CD4-positive, alpha-beta T cell (primary cell): ENCODE measurements around the gene TIMM17A. TPM values are rescaled to one million over a fixed set of nuclear protein-coding genes. Genes with fewer than 3 reads are reported as not detected.

ENCODE experiments used
- ATAC-seq: fragments of 200-7000 bp; cut with Tn5 transposase; one replicate; pipeline ENCODE4 v1.10.0; 2022; ENCODE audit warnings: mild to moderate bottlenecking; ENCODE audit not compliant: poor library complexity
- CTCF ChIA-PET: fragments of 350-600 bp; sonication (Branson Sonifier 250); formaldehyde crosslinking; loops from one replicate; lab custom pipeline; 2021; ENCODE audit warnings: antibody characterized with exemption, inconsistent platforms; lab: Charles Lee
- POLR2A ChIA-PET: fragments of 350-600 bp; sonication (Branson Sonifier 250); formaldehyde crosslinking; loops from one replicate; lab custom pipeline; 2021; ENCODE audit warnings: antibody characterized with exemption, inconsistent platforms; lab: Charles Lee
- DNase-seq, 14 experiments: peaks; one replicate each; pipeline ENCODE4 v3.0.0-alpha.2; 2013 to 2020; ENCODE audit warnings: mixed read lengths in 2 of 14
- H3K27ac ChIP-seq, 2 donors: one replicate each; pipeline versions ENCODE4 v1.5.1 to v1.7.0; 2013; ENCODE audit warnings: low read length in 2 of 2, low read depth in 1 of 2, mild to moderate bottlenecking in 1 of 2
- H3K27me3 ChIP-seq, 2 experiments: 1 replicate in 1 of 2; 2 replicates in 1 of 2; pipeline versions ENCODE4 v1.6.1 to v1.7.0; 2013; ENCODE audit warnings: low read length in 2 of 2, control low read depth in 1 of 2, mild to moderate bottlenecking in 1 of 2, moderate library complexity in 1 of 2; ENCODE audit not compliant: insufficient read depth in 2 of 2, control insufficient read depth in 1 of 2
- H3K36me3 ChIP-seq: one replicate; pipeline ENCODE4 v1.6.1; 2013; ENCODE audit warnings: low read length, control low read depth; ENCODE audit not compliant: insufficient read depth
- H3K4me1 ChIP-seq: one replicate; pipeline ENCODE4 v1.6.1; 2013; ENCODE audit warnings: low read length, control low read depth; ENCODE audit not compliant: insufficient read depth
- H3K4me3 ChIP-seq: one replicate; pipeline ENCODE4 v1.5.1; 2013; ENCODE audit warnings: mild to moderate bottlenecking, low read length, moderate library complexity
- H3K9me3 ChIP-seq, 2 experiments: 1 replicate in 1 of 2; 2 replicates in 1 of 2; pipeline versions ENCODE4 v1.6.1 to v1.7.0; 2013; ENCODE audit warnings: low read length in 2 of 2, mild to moderate bottlenecking in 2 of 2, control low read depth in 1 of 2, moderate library complexity in 1 of 2; ENCODE audit not compliant: control insufficient read depth in 1 of 2, insufficient read depth in 1 of 2
- H3K27ac Mint-ChIP-seq: one replicate; pipeline ENCODE4 v1.8.0; 2020; ENCODE audit warnings: mixed read lengths
- H3K27me3 Mint-ChIP-seq: one replicate; pipeline ENCODE4 v1.8.0; 2021; ENCODE audit warnings: mixed read lengths
- H3K36me3 Mint-ChIP-seq: one replicate; pipeline ENCODE4 v1.8.0; 2021; ENCODE audit warnings: low read depth, mixed read lengths
- H3K4me1 Mint-ChIP-seq: one replicate; pipeline ENCODE4 v1.8.0; 2021; ENCODE audit warnings: low read depth, mixed read lengths
- H3K4me3 Mint-ChIP-seq: one replicate; pipeline ENCODE4 v1.8.0; 2020; ENCODE audit warnings: mild to moderate bottlenecking, mixed read lengths
- H3K9me3 Mint-ChIP-seq: one replicate; pipeline ENCODE4 v1.8.0; 2020; ENCODE audit warnings: mixed read lengths
- CTCF ChIP-seq: fragments of 200-600 bp; IDR thresholded peaks from one replicate; pipeline ENCODE4 v1.8.0; 2022; ENCODE audit warnings: antibody characterized with exemption, mild to moderate bottlenecking
- intact Hi-C, 2 experiments: fragments of 100-400 bp; cut with DNase I in 1 of 2; cut with micrococcal nuclease in 1 of 2; formaldehyde crosslinking; loops; one replicate each; pipeline versions ENCODE4 v1.15.1 to v1.9.0; 2023 to 2025; cut with DNase I, micrococcal nuclease
- total RNA-seq, 174 experiments: library from RNA in 2 of 174; stranded (reverse) in 2 of 174; gene quantifications; one replicate each; pipeline ENCODE4 v1.2.3 and lab custom pipeline; 2021 to 2026

TIMM17A gene
- total RNA-seq, 2 experiments from 2014 or later: 46.2 to 49.6 TPM

DNA sequence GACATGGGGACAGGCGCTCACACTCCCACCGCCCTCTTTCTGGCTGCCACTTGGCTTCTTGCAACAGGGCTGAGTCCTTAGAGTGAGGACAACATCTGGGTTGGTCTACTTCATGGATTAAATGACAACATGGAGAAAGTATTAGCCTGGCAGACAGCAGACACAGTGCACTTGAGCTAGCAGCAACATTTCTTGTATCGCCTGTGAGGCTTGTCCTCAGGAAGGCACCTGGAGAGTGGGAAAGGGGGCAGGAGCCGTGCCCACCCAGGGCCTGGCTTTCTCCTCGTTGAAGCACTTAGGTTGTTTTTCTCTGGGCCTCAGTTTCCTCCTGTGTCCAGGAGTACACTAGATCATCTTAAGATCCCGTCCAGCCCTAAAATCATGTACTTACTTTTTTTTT lies 58.8 kb downstream of the TIMM17A start:
- Mint-ChIP-seq H3K27ac (no peak overlapping the region), H3K9me3 (no peaks in the 10 kb centered on the region), H3K4me1 (no peaks in the 10 kb centered on the region), H3K36me3 (no peaks in the 10 kb centered on the region), H3K27me3 (peaks cover 21% of the 10 kb centered on the region), H3K4me3 (no peak overlapping the region)
- H3K27ac ChIP-seq: no peak overlapping the region
- no peak for TF ChIP-seq CTCF
- no peak for ATAC-seq
- ChIA-PET POLR2A (no interaction called here), CTCF (no interaction called here)
- no peaks in the 10 kb centered on the region for H3K36me3 ChIP-seq
- intact Hi-C loops: no loop called here
- no peak for DNase-seq
- no peaks in the 10 kb centered on the region for H3K27me3 ChIP-seq
- H3K9me3 ChIP-seq: peaks cover 0 to 6% of the 10 kb centered on the region in 2 experiments
- H3K4me1 ChIP-seq: peaks cover 3% of the 10 kb centered on the region
- H3K4me3 ChIP-seq: no peak overlapping the region

GRCh38 chr1:202014915-202015661 lies 59.8 kb downstream of the TIMM17A start:
- no peak for ATAC-seq
- no peaks in the 10 kb centered on the region for H3K9me3 Mint-ChIP-seq
- Histone ChIP-seq H3K9me3 (peaks cover 0 to 6% of the 10 kb centered on the region in 2 experiments), H3K27ac (no peak overlapping the region), H3K27me3 (no peaks in the 10 kb centered on the region), H3K4me3 (no peak overlapping the region), H3K4me1 (no peaks in the 10 kb centered on the region), H3K36me3 (no peaks in the 10 kb centered on the region)
- intact Hi-C loops: no loop called here
- ChIA-PET POLR2A (no interaction called here), CTCF (interaction anchor here (1.2 kb wide), 1 partner anchor 11 kb away, joined by 3 read pairs; no protein-coding TSS in a partner anchor)
- no peak for TF ChIP-seq CTCF
- no peak overlapping the region for H3K4me3 Mint-ChIP-seq
- no peaks in the 10 kb centered on the region for H3K36me3 Mint-ChIP-seq
- no peak for DNase-seq
- no peak overlapping the region for H3K27ac Mint-ChIP-seq
- peaks cover 22% of the 10 kb centered on the region for H3K27me3 Mint-ChIP-seq
- H3K4me1 Mint-ChIP-seq: no peaks in the 10 kb centered on the region

GRCh38 chr1:202015662-202015937 lies 60.3 kb downstream of the TIMM17A start:
- ChIA-PET POLR2A (no interaction called here), CTCF (interaction anchor here (1.2 kb wide), 1 partner anchor 12 kb away, joined by 3 read pairs; no protein-coding TSS in a partner anchor)
- no peaks in the 10 kb centered on the region for H3K9me3 Mint-ChIP-seq
- no peak overlapping the region for H3K27ac Mint-ChIP-seq
- DNase-seq (no peak), ATAC-seq (no peak)
- no peak for TF ChIP-seq CTCF
- Histone ChIP-seq H3K4me3 (no peak overlapping the region), H3K36me3 (no peaks in the 10 kb centered on the region), H3K9me3 (peaks cover 0 to under 1% of the 10 kb centered on the region in 2 experiments), H3K4me1 (no peaks in the 10 kb centered on the region), H3K27me3 (no peaks in the 10 kb centered on the region), H3K27ac (no peak overlapping the region)
- no peaks in the 10 kb centered on the region for H3K4me1 Mint-ChIP-seq
- peaks cover 22% of the 10 kb centered on the region for H3K27me3 Mint-ChIP-seq
- no peaks in the 10 kb centered on the region for H3K36me3 Mint-ChIP-seq
- intact Hi-C loops: no loop called here
- no peak overlapping the region for H3K4me3 Mint-ChIP-seq
